CMK (cell line): ENCODE measurements around the gene MYO7B.

Experiments
- DNase-seq: peaks from one replicate; pipeline ENCODE4 v3.0.0-alpha.2; 2010; ENCODE audit warnings: low read depth

Gene MYO7B

DNA sequence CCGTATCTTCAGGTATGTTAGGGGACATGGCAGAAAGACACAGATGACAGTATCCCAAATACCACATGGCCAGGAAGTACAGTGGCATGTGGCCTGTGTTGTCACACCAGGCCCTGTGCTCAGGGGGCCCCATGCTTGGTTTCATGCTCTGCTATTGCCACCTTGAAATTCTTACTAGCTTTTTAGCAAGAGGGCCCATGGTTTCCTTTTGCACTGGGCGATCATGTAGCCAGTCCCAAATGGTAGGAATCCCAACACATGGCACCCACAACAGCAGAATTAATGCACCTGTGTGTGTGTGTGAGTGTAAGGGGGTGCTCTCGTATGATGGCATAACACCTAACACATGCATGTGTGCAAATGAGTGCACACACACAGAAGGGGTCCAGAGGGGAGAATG, 39.2 kb downstream of the MYO7B start:
- no peak for DNase-seq

DNA sequence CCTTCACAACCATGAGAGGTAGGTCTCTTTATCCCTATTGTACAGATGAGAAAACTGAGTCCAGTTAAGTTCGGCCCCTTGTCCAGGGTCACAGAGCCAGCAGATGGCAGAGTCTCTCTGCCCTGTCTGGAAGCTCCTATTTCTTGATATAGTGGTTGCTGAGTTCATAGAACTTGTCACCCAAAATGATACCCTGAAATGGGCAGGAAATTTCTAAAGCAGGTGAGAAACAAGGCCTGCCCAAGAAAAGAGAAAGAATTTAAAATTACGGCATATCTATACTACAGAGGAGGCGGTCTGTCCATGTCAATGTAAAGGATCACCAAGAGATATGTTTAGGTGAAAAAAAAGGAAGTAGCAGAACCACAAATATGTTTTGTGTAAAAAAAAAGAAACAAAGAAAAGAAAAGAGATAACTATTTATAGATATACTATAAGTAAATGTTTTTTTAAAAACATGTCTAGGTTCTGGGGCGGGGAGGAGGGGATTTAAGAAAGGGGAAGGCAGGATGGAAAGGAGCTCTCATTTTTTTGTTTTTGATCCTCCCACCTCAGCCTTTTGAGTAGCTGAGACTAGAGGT, 39.8 kb downstream of the MYO7B start:
- no peak for DNase-seq

DNA sequence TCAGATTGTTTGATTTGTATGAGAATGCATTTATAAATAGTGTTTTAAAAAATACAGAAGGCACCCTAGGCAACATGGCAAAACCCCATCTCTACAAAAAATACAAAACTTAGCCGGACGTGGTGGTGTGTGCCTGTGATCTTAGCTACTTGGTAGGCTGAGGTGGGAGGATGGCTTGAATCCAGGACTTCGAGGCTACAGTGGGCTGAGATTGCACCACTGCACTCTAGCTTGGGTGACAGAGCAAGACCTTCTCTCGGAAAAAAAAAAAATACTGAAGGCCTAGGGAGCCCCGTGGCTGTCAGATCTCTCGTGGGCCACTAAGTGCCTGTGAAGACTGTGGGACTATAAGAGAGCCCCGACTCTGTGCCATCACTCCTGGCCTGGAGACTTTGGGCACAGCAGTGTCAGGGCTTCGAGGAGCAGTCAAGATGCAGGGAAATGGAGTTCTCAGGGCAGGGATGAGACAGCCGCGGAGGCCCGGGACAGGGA, 40.5 kb downstream of the MYO7B start:
- DNase-seq: no peak

DNA sequence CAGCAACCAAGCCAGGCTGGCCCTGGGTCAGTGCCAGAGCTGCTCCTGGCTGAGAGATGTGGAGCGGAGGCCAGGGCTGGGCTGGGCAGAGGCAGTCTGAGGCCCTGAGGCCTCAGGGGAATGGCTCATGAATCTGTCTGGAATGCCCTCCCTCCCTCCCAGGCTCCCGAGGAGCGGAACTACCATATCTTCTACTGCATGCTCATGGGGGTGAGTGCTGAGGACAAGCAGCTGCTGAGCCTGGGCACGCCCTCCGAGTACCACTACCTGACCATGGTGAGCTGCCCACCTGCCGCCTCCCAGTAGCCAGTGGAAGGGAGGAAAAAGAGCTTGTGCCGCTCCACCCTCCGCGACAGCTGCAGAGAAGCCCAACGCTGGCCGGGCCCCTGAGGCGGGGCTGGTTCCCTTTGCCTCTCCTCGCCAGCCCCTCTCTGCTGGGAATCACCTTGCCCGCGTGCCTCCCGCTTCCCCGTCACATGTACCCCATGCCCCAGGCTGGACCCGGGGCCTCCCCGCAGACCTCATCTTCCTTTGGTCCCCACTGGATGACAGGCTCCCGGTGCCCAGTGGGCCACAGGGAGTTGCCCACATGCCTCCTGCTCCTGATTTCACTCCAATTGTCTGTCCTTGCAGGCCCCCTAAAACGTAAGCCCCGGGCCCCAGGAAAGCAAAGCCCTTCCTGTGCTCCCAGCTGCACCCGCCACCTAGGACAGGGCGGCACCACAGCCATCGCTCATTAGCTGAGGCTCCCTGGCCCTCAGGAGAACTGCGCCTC, 41.1 kb downstream of the MYO7B start:
- DNase-seq: no peak

DNA sequence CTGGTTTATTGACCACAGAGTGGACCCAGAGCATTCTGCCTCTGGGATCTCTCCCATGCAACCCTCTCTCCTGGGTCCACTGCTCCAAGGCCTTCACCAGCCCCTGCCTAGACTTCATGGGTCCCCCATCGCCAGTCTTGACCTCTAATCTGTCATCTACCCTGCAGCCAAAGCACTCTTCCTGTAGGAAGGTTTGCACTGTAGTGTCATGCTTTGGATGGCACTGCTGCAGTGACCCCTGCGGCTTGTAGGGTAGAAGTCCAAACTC, 41.7 kb downstream of the MYO7B start:
- no peak for DNase-seq

DNA sequence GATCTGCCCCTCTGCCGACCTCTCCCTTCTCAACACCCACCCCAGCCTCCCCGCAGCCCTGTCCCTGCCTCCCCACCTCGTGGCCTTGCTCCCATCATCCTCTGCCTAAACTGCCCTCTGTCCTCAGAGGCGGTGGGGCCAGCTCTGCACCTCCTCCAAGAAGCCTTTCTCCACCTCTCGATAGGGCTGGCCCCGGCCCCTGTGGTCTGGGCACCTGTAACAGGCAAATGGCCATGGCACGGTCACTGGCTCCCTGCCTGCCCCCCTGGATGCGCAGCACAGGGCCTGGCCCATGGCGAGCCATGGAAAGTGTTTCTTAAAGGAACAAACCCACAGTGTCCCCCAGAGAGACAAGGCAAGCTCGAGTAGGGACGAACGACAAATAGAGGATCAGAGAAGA, 42.0 kb downstream of the MYO7B start:
- no peak for DNase-seq

DNA sequence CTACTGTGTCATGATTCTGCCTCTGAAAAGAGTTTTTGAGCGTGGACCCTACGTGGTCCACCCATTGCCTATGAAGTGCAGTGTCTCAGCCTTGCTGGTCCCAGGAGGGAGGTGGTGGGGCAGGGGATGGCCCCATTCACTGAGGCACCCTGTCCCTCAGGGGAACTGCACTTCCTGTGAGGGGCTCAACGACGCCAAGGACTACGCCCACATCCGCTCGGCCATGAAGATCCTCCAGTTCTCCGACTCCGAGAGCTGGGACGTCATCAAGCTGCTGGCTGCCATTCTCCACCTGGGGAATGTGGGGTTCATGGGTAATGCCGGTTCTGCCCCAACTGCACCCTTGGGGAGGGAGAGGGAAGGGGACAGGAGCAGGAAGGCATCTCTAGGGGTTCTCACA, 42.5 kb downstream of the MYO7B start:
- no peak for DNase-seq

DNA sequence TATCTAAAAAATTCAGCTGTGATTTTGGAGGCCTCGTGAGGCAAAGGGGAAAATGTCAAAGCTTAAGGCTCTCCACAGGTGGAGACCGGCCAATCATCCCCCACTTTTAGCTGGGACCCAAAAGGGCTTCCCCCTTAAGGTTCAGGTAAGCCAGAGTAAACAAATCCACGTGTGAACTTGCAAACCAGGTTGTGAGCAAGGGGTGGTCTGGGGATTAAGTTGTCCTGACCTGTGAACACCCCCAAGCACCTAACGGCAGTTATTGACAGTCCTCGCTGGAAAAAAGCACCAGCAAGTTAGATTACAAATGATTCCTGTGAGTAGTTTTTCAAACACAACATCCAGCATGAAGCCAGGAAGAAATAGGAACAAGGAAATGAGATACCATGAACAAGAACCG, 42.9 kb downstream of the MYO7B start:
- no peak for DNase-seq

DNA sequence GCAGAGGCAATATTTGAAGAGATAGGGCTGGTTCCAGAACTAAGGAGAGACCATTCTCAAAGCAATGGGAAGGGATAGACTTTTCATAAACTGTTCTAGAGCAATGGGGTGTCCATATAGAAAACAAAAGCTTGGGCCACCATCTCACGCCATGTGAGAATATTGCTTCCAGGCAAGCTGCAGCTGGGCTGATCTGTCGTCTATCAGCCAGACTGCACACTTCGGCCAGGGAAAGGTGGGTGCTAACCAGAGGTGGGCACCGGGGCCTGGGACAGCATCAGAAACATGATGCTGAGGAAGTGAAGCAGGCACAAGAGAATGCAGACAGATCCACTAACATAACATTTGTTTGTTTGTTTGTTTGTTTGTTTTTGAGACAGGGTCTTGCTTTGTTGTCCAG, 43.7 kb downstream of the MYO7B start:
- DNase-seq: no peak

DNA sequence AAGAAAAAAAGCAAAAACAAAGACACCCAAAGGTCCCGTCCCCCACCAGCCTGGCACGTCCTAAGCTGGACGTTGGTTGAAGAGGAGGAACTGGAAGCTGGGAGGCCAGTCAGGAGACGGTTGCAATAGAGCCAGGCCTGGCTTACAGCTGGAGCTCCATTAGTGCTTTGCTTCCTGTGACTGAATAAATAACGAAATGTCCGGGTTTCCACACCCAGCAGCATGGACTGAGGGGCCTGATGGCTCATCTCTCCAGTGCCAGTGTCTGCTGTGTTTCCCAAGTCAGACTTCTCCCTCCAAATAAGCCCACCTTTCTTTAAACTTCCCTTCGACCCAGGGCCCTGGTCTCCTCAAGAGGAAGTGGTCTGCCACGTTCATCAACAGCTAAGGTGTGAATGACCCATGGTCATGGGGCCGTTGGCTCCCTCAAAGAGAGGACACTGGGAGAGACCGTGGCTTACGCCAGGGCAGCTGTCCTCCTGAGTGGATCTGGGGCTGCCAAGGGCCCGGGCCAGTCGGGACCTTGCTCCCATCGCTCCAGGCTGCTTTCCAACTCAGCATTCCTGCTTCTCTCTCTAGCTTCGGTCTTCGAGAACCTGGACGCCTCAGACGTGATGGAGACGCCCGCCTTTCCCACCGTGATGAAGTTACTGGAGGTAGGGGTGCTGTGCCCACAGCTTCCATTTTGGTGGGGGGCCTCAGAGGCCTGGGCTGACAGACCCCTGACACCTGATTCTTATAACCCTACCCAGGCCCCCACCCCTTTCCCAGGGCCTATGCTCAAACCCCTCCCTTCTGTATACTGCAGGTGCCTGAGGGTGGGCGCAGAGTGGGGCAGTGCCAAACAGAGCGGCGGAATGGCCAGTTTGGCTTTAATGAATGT, 44.9 kb downstream of the MYO7B start:
- DNase-seq: no peak

DNA sequence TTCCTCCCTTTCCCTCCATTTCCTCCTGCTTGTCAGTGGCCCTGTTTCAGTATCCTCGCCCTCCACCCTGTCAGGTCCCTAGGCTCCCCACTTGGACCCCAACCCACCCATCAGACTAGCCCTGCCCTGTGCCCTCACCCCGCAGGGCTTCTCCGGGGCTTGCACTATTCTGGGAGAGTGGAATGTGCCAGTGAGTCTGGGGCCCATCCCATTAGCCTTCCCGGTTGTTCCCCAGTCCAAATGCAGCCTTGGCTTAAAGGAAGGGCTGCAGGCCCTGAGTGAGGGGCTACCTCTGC, 45.5 kb downstream of the MYO7B start:
- no peak for DNase-seq

DNA sequence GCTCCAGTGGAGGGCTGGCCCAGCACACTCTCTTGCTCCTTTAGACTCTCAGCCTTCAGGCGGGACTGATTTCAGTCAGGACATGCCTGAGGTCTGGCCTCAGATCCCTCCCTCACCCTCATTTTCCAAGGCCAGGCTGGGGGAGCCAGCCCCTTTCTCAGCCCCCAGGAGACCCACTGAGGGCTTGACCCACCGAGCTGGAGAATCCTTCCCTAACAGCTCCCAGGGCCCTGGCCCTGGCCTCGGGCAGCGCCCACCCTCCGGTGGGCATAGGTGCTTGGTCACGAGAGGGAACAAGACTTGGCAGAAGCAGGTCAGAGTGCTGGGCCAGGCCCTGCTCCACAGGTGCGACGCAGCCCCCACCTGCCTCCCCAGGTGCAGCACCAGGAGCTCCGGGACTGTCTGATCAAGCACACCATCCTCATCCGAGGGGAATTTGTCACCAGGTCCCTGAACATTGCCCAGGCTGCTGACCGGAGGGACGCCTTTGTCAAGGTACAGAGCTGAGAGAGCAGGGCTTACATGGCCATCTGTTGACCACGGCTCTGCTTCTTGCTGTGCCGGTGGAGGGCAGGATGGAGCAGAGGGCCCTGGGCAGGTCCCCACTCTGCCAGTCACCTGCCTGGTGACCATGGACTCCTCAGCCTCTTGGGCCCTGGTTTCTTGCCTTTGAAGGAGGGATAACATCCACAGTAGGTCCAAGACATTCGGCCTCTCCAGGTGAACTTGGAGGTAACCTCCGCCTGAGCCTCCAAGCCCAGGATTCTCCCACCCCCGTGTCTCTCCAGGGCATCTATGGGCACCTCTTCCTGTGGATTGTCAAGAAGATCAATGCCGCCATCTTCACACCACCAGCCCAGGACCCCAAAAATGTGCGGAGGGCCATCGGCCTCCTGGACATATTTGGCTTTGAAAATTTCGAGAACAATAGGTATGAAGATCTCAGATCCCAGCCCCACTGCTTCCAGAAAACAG, 46.3 kb downstream of the MYO7B start:
- DNase-seq: no peak

DNA sequence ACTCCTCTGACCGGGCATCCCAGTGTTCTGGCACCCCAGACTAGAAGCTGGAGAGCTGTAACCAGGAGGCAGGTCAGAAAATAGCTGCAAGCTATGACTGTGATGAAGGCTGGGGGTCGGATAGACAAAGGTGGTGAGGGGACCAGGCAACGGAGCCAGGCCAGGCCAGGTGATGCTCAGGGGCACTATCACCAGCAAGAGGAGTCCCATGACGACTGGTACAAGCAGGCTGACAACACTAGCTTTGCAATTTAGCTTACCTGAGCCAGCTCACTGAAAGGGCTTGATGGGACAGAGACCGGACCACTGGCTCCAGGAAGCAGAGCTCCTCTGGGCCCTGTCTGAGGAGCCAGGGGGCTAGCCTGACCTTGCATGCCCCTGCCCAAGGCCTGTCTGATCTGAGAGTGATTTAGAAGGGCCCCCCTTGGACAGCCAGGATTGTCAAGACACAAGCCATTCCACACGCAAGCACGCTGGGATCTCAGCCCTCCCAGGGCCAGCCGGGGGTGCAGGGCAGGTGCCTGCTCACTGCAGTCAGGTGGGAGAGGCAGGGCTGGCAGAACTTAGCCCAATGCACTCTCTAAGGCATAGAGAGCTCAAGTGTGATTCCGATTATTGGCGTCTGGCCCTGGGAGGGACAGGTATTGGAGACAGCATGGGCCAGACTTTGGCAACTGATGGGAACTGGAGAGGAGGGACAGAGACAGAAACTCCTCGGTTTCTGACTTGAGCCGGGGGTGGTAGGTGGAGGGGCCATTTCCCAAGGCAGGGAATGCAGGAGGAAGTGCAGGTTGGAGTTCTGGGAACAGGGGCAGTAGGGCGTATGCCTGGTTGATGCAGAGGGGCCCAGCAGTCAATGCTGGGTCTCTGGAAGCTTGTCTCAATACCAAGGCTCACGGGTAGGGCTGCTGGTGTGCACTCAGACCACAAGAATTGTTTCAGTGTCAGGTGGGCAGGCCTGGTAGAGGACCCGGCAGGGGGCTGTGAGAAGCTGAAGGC, 47.7 kb downstream of the MYO7B start:
- DNase-seq: no peak

DNA sequence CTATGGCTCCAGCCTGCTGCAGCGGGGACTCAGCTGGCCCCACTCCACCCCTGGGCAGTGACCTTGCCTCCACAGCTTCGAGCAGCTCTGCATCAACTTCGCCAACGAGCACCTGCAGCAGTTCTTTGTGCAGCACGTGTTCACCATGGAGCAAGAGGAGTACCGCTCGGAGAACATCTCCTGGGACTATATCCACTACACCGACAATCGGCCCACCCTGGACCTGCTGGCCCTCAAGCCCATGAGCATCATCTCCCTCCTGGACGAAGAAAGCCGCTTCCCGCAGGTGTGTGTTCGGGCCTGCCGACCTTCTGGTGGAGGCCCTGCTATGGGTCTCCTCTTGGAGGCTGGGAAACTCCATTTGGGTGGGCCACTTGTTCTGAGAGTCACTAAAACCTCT, 48.6 kb downstream of the MYO7B start:
- no peak for DNase-seq

DNA sequence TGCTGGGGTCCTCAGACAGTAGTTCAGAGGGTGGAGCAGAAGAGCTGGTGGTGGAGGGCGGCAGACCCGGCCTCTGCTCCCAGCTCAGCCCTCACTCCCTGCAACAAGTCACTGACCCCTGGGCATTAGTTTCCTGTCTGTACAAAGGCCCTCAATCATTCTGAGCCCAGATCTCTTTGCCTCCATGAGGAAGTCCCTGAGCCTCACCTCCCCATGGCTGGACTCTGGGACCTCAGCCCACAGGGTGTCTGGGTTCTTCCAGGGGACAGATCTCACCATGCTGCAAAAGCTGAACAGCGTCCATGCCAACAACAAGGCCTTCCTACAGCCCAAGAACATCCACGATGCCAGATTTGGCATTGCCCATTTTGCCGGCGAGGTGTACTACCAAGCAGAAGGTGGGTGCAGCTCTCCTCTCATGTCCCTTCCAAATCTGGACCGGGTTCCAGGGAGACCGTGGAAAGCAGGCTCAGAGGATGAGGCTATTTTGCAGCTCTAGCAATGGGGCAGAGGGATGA, 49.1 kb downstream of the MYO7B start:
- DNase-seq: no peak

DNA sequence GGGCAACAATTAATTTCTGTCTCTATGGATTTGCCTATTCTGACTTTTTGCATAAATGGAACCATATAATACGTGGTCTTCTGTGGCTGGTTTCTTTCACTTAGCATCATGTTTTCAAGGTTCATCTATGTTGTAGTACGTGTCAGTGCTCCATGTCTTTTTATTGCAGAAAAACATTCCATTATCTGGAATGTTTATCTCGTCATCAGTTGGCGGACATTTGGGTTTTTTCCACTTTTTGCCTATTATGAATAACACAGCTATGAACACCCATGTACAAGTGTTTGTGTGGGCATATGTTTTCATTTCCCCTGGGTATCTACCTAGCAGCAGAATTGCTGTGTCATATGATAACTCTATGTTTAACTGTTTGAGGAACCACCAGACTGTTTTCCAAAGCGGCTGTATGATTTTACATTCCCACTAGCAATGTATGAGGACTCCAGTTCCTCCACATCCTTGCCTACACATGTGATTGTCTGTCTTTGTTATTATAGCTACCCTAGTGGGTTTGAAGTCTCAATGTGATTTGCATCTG, 49.9 kb downstream of the MYO7B start:
- DNase-seq: no peak

DNA sequence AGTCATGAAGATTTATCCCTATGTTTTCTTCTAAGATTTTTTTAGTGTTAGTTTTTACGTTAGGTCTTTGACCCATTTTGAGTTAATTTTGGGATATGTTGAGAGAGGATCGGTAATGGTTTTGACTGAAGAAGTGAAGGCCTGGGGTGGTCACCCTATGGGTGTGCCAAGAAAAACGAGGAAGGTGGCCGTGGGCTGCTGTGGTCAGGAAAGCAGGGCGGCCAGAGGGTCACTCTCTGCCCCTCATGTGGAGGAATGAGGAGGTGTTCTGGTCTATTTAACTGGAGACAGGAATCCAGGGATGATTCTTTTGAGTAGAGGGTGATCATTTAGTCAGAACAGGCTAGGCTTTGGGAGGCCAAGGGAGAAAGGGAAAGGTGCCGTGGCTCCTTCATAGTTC, 50.7 kb downstream of the MYO7B start:
- no peak for DNase-seq

DNA sequence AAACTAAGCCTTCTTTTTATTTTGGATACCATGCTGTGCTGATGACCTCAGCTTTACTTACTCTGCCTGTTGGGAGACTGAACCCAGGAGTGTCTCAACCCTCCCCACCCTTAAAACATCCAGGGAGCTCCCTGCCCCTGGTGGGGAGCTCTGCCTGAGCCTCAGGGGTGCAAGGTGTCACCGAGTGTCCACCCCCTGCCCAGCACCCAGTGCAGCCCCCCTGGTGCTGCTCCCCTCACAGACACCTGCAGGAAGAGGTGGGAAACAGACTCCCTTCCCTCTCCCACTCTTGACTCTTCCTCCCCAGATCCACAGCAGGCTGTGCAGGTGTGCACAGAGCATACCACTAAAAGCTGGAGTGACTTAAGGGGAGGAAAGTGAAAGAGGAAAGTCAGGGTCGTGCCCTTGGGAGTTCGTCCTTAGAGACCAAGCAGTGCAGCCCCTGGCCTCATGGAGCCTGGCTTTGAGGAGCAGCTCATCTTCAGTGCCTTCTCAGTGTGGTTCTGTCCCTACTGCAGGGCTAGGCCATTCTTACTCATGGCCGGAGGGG, 51.3 kb downstream of the MYO7B start:
- DNase-seq: no peak

DNA sequence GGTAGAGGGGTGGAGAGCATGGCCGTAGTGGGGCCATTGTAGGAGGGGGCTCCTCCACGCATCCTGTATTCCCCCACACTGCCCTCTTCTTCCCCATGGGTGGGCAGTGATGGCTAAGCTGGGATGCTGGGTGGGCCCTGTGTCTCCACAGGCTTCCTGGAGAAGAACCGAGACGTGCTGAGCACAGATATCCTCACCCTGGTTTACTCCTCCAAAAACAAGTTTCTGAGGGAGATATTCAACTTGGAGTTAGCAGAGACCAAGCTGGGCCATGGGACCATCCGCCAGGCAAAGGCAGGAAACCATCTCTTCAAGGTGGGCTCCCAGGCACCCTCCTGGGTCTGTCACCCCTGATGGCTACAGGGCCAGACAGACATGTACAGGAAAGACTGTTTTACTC, 52.8 kb downstream of the MYO7B start:
- DNase-seq: no peak

DNA sequence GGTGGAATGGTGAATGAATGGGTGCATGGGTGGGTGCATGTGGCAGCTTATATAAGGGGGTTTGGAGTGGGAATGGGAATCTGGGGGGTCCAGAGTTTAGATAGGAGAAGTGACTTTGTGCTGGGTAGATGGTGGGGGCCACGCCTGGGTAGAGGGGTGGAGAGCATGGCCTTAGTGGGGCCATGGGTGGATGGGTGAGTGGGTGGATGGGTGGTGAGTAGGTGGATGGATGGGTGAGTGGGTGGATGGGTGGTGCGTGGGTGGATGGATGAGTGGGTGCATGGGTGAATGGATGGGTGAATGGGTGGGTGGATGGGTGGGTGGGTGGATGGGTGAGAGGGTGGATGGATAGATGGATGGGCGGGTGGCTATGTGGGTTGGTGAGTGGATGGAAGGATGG, 53.9 kb downstream of the MYO7B start:
- DNase-seq: no peak
